CD4-positive, alpha-beta memory T cell (primary cell): ENCODE measurements around the gene SIRT4. TPM values are rescaled to one million over a fixed set of nuclear protein-coding genes. Genes with fewer than 3 reads are reported as not detected.
A peak's percentile ranks its signal among the peaks of the same experiment; 100 is the strongest.

Experiments used
- CTCF ChIA-PET: fragments of 350-600 bp; sonication (Branson Sonifier 250); formaldehyde crosslinking; loops from one replicate; lab custom pipeline; 2021; ENCODE audit warnings: inconsistent platforms; ENCODE audit not compliant: partially characterized antibody; lab: Charles Lee
- POLR2A ChIA-PET: fragments of 350-600 bp; sonication (Branson Sonifier 250); formaldehyde crosslinking; loops from one replicate; lab custom pipeline; 2021; ENCODE audit not compliant: partially characterized antibody; lab: Charles Lee
- DNase-seq, 5 donors: peaks; one replicate each; pipeline versions ENCODE4 v3.0.0 to v3.0.0-alpha.2; 2020 to 2022; ENCODE audit warnings: mixed read lengths in 1 of 5
- H3K27ac ChIP-seq: one replicate; pipeline ENCODE4 v1.7.0; 2013; ENCODE audit warnings: low read depth, low read length
- H3K27me3 ChIP-seq: 2 replicates; pipeline ENCODE4 v1.7.0; 2013; ENCODE audit warnings: mild to moderate bottlenecking, low read length, moderate library complexity; ENCODE audit not compliant: insufficient read depth
- H3K36me3 ChIP-seq: 2 replicates; pipeline ENCODE4 v1.7.0; 2013; ENCODE audit warnings: mild to moderate bottlenecking, low read length, moderate library complexity; ENCODE audit not compliant: insufficient read depth
- H3K4me1 ChIP-seq: 2 replicates; pipeline ENCODE4 v1.7.0; 2013; ENCODE audit warnings: mild to moderate bottlenecking, low read length, moderate library complexity; ENCODE audit not compliant: insufficient read depth
- H3K4me3 ChIP-seq, 2 donors: one replicate each; pipeline ENCODE4 v1.7.0; 2013; ENCODE audit warnings: low read length in 2 of 2, mild to moderate bottlenecking in 1 of 2
- H3K9me3 ChIP-seq, 2 donors: one replicate each; pipeline ENCODE4 v1.7.0; 2013; ENCODE audit warnings: low read length in 2 of 2, control low read depth in 1 of 2; ENCODE audit not compliant: control insufficient read depth in 1 of 2
- H3K27ac Mint-ChIP-seq, 7 donors: one replicate each; pipeline ENCODE4 v1.8.0; 2020 to 2021; ENCODE audit warnings: mixed read lengths in 7 of 7, mild to moderate bottlenecking in 6 of 7, inconsistent platforms in 3 of 7, moderate library complexity in 3 of 7
- H3K27me3 Mint-ChIP-seq, 2 donors: one replicate each; pipeline ENCODE4 v1.8.0; 2020 to 2021; ENCODE audit warnings: mixed read lengths in 2 of 2
- H3K36me3 Mint-ChIP-seq, 2 donors: one replicate each; pipeline ENCODE4 v1.8.0; 2020 to 2021; ENCODE audit warnings: mixed read lengths in 2 of 2, inconsistent platforms in 1 of 2, mild to moderate bottlenecking in 1 of 2
- H3K4me1 Mint-ChIP-seq, 4 donors: one replicate each; pipeline ENCODE4 v1.8.0; 2020 to 2021; ENCODE audit warnings: mixed read lengths in 4 of 4, mild to moderate bottlenecking in 1 of 4
- H3K4me3 Mint-ChIP-seq, 8 donors: one replicate each; pipeline ENCODE4 v1.8.0; 2020 to 2021; ENCODE audit warnings: mixed read lengths in 8 of 8, mild to moderate bottlenecking in 7 of 8, moderate library complexity in 6 of 8, inconsistent platforms in 3 of 8
- H3K9me3 Mint-ChIP-seq, 8 donors: one replicate each; pipeline ENCODE4 v1.8.0; 2020 to 2021; ENCODE audit warnings: mixed read lengths in 8 of 8, mild to moderate bottlenecking in 5 of 8, inconsistent platforms in 3 of 8, moderate library complexity in 1 of 8
- intact Hi-C: fragments of 100-400 bp; cut with micrococcal nuclease; formaldehyde crosslinking; loops from one replicate; pipeline ENCODE4 v1.15.1; 2023
- polyA plus RNA-seq, 2 donors: library from polyadenylated mRNA; unstranded; fragments of 300-500 nt; fragmentation: Illumina TruSeq; gene quantifications; one replicate each; pipeline ENCODE4 v1.2.3, GENCODE V29; 2021
- total RNA-seq, 2 experiments: library from RNA; stranded (reverse); gene quantifications; one replicate each; pipeline ENCODE4 v1.2.3, GENCODE V29; 2021

SIRT4 gene
- total and polyA plus RNA-seq, 4 experiments from 2014 or later: 0.46 to 5.9 (median 3.5) TPM

GRCh38 chr12:120259418-120260202, 42.5 kb upstream of the SIRT4 start:
- intact Hi-C loops: no loop called here

GRCh38 chr12:120260607-120261006, 41.5 kb upstream of the SIRT4 start:
- Mint-ChIP-seq H3K4me1 (peaks cover 54 to 90% (median 73%) of the 10 kb centered on the region in 4 donors), H3K27me3 (no peaks in the 10 kb centered on the region), H3K4me3 (peak overlapping the region; percentile 0 to 94 (median 66)), H3K36me3 (peaks cover 16 to 52% of the 10 kb centered on the region in 2 donors), H3K27ac (peak overlapping the region; percentile 2 to 96 (median 65)), H3K9me3 (peaks cover 0 to 3% (median 0%) of the 10 kb centered on the region in 8 donors)
- Histone ChIP-seq H3K4me3 (no peak overlapping the region), H3K27ac (no peak overlapping the region), H3K36me3 (no peaks in the 10 kb centered on the region), H3K4me1 (peaks cover 90% of the 10 kb centered on the region), H3K9me3 (no peaks in the 10 kb centered on the region), H3K27me3 (no peaks in the 10 kb centered on the region)
- intact Hi-C loops: no loop called here
- no peak for DNase-seq
- CTCF ChIA-PET: interaction anchor here (9.2 to 32.3 kb wide), 3 partner anchors 11 to 36 kb away, joined by 114 to 1075 read pairs (median 192); no protein-coding TSS in a partner anchor
- POLR2A ChIA-PET: interaction anchor here (0.9 to 12.5 kb wide), 6 partner anchors 10 to 236 kb away, joined by 3 to 338 read pairs (median 129); partner anchors contain the start of genes DYNLL1, RNU4-1 and RNU4-2

More at GRCh38 chr12:120259418-120260202, 42.5 kb upstream of the SIRT4 start:
- ChIA-PET POLR2A (interaction anchor here (0.8 to 12.5 kb wide), 5 partner anchors 9 to 59 kb away, joined by 4 to 338 read pairs (median 176); partner anchors contain the start of genes RNU4-1, RNU4-2 and RPLP0), CTCF (interaction anchor here (1.0 to 32.3 kb wide), 4 partner anchors 10 to 58 kb away, joined by 3 to 1075 read pairs (median 99); partner anchors contain the start of gene RPLP0)
- no peak overlapping the region for H3K4me3 ChIP-seq
- no peaks in the 10 kb centered on the region for H3K9me3 ChIP-seq
- H3K4me1 ChIP-seq: peaks cover 100% of the 10 kb centered on the region
- H3K36me3 ChIP-seq: no peaks in the 10 kb centered on the region
- Mint-ChIP-seq H3K27me3 (no peaks in the 10 kb centered on the region), H3K4me1 (peaks cover 59 to 94% (median 79%) of the 10 kb centered on the region in 4 donors), H3K4me3 (peak overlapping the region; percentile 34 to 94 (median 58)), H3K36me3 (peaks cover 23 to 55% of the 10 kb centered on the region in 2 donors), H3K9me3 (peaks cover 0 to 3% (median 0%) of the 10 kb centered on the region in 8 donors), H3K27ac (peak overlapping the region; percentile 6 to 96 (median 92))
- H3K27me3 ChIP-seq: no peaks in the 10 kb centered on the region
- no peak for DNase-seq
- H3K27ac ChIP-seq: no peak overlapping the region

GRCh38 chr12:120261951-120262851, 39.9 kb upstream of the SIRT4 start:
- CTCF ChIA-PET: interaction anchor here (0.7 to 32.3 kb wide), 8 partner anchors 12 to 62 kb away, joined by 3 to 1075 read pairs (median 46); partner anchors contain the start of genes RNU4-2, RPLP0 and SIRT4
- H3K27ac Mint-ChIP-seq: peak overlapping the region; percentile 83 to 98 (median 96)
- Histone ChIP-seq H3K4me1 (peaks cover 78% of the 10 kb centered on the region), H3K4me3 (peak overlapping the region; percentile 5 to 85), H3K27me3 (no peaks in the 10 kb centered on the region), H3K36me3 (no peaks in the 10 kb centered on the region), H3K9me3 (no peaks in the 10 kb centered on the region), H3K27ac (peak overlapping the region; percentile 81)
- H3K4me3 Mint-ChIP-seq: peak overlapping the region; percentile 89 to 100 (median 94)
- H3K27me3 Mint-ChIP-seq: no peaks in the 10 kb centered on the region
- intact Hi-C loops: no loop called here
- peaks cover 16 to 45% of the 10 kb centered on the region in 2 donors for H3K36me3 Mint-ChIP-seq
- peaks cover 47 to 83% (median 64%) of the 10 kb centered on the region in 4 donors for H3K4me1 Mint-ChIP-seq
- POLR2A ChIA-PET: interaction anchor here (0.6 to 12.5 kb wide), 9 partner anchors 12 to 234 kb away, joined by 3 to 338 read pairs (median 82); partner anchors contain the start of genes DYNLL1, RAB35, RNU4-1 and RNU4-2
- peaks cover 0 to 4% (median 0%) of the 10 kb centered on the region in 8 donors for H3K9me3 Mint-ChIP-seq
- DNase-seq: peak in 2 of 5 donors; percentile 30 to 38

- peaks cover 69% of the 10 kb centered on the region for H3K4me1 ChIP-seq
- peaks cover 16 to 42% of the 10 kb centered on the region in 2 donors for H3K36me3 Mint-ChIP-seq
Measured at GRCh38 chr12:120262852-120263747, 39.0 kb upstream of the SIRT4 start.

GRCh38 chr12:120263748-120264085, 38.4 kb upstream of the SIRT4 start:
- CTCF ChIA-PET: interaction anchor here (1.7 to 32.3 kb wide), 6 partner anchors 14 to 63 kb away, joined by 5 to 1075 read pairs (median 100); partner anchors contain the start of genes RNU4-1, RNU4-2, RPLP0 and SIRT4
- Mint-ChIP-seq H3K36me3 (peaks cover 13 to 39% of the 10 kb centered on the region in 2 donors), H3K4me1 (peaks cover 36 to 68% (median 51%) of the 10 kb centered on the region in 4 donors), H3K27me3 (no peaks in the 10 kb centered on the region), H3K9me3 (peaks cover 0 to 1% (median 0%) of the 10 kb centered on the region in 8 donors), H3K27ac (peak overlapping the region; percentile 88 to 98 (median 96)), H3K4me3 (peak overlapping the region; percentile 89 to 100 (median 94))
- H3K27me3 ChIP-seq: no peaks in the 10 kb centered on the region
- no peaks in the 10 kb centered on the region for H3K36me3 ChIP-seq
- intact Hi-C loops: no loop called here
- no peak for DNase-seq
- peak overlapping the region; percentile 81 for H3K27ac ChIP-seq
- H3K4me3 ChIP-seq: peak overlapping the region; percentile 59 to 85
- POLR2A ChIA-PET: interaction anchor here (0.6 to 12.5 kb wide), 6 partner anchors 13 to 832 kb away, joined by 3 to 338 read pairs (median 139); partner anchors contain the start of genes RNU4-1, RNU4-2 and RPLP0
- peaks cover 63% of the 10 kb centered on the region for H3K4me1 ChIP-seq
- H3K9me3 ChIP-seq: no peaks in the 10 kb centered on the region

More at GRCh38 chr12:120262852-120263747, 39.0 kb upstream of the SIRT4 start:
- H3K27ac Mint-ChIP-seq: peak overlapping the region; percentile 90 to 98 (median 96)
- Histone ChIP-seq H3K4me3 (peak overlapping the region; percentile 59 to 85), H3K36me3 (no peaks in the 10 kb centered on the region), H3K27ac (peak overlapping the region; percentile 81), H3K9me3 (no peaks in the 10 kb centered on the region), H3K27me3 (no peaks in the 10 kb centered on the region)
- H3K9me3 Mint-ChIP-seq: peaks cover 0 to 4% (median 0%) of the 10 kb centered on the region in 8 donors
- CTCF ChIA-PET: interaction anchor here (1.7 to 32.3 kb wide), 7 partner anchors 13 to 63 kb away, joined by 5 to 1075 read pairs (median 87); partner anchors contain the start of genes RNU4-1, RNU4-2, RPLP0 and SIRT4
- no peaks in the 10 kb centered on the region for H3K27me3 Mint-ChIP-seq
- DNase-seq: no peak
- H3K4me1 Mint-ChIP-seq: peaks cover 40 to 74% (median 56%) of the 10 kb centered on the region in 4 donors
- intact Hi-C loops: no loop called here
- POLR2A ChIA-PET: interaction anchor here (0.6 to 12.5 kb wide), 7 partner anchors 13 to 833 kb away, joined by 3 to 338 read pairs (median 102); partner anchors contain the start of genes RNU4-1, RNU4-2, RPLP0 and SIRT4
- H3K4me3 Mint-ChIP-seq: peak overlapping the region; percentile 89 to 100 (median 94)
